ENCODE measurements around the gene B4GALT5. TPM values are rescaled to one million over a fixed set of nuclear protein-coding genes. Genes with fewer than 3 reads are reported as not detected.
A peak's percentile ranks its signal among the peaks of the same experiment; 100 is the strongest.

Gene B4GALT5
- polyA plus RNA-seq, 1 experiment = 26.7 TPM

- no peak for DNase-seq (ENCODE audit: low read depth)
- Histone ChIP-seq H3K36me3 (ENCODE audit: control insufficient read depth, insufficient read depth, low read length) (peaks cover 11% of the 10 kb centered on the region), H3K27me3 (ENCODE audit: control insufficient read depth, insufficient read depth, low read length) (no peaks in the 10 kb centered on the region), H3K4me3 (ENCODE audit: low read depth, low read length) (no peak overlapping the region)
- ChIA-PET CTCF (no interaction called here), POLR2A (no interaction called here)
- TF ChIP-seq CTCF (IDR thresholded peaks at IDR 0.05; ENCODE audit: insufficient read depth, low read depth, low read length) = no peak
These were observed 57.4 kb downstream of the B4GALT5 start for GRCh38 chr20:49656304-49656703.

GRCh38 chr20:49653925-49654434 is 59.7 kb downstream of the B4GALT5 start:
- POLR2A ChIA-PET = no interaction called here
- peaks cover 11% of the 10 kb centered on the region for H3K36me3 ChIP-seq (ENCODE audit: control insufficient read depth, insufficient read depth, low read length)
- no peak overlapping the region for H3K4me3 ChIP-seq (ENCODE audit: low read depth, low read length)
- no peaks in the 10 kb centered on the region for H3K27me3 ChIP-seq (ENCODE audit: control insufficient read depth, insufficient read depth, low read length)
- CTCF ChIA-PET = no interaction called here
- no peak for DNase-seq (ENCODE audit: low read depth)
- no peak for TF ChIP-seq CTCF (IDR thresholded peaks at IDR 0.05; ENCODE audit: insufficient read depth, low read depth, low read length)

GRCh38 chr20:49649672-49650071 is 64.0 kb downstream of the B4GALT5 start:
- TF ChIP-seq CTCF (IDR thresholded peaks at IDR 0.05; ENCODE audit: insufficient read depth, low read depth, low read length) = no peak
- ChIA-PET POLR2A (no interaction called here), CTCF (interaction anchor here (0.7 to 0.8 kb wide), 2 partner anchors 9 to 471 kb away, joined by 3 read pairs; no protein-coding TSS in a partner anchor)
- no peaks in the 10 kb centered on the region for H3K27me3 ChIP-seq (ENCODE audit: control insufficient read depth, insufficient read depth, low read length)
- H3K4me3 ChIP-seq (ENCODE audit: low read depth, low read length) = no peak overlapping the region
- no peak for DNase-seq (ENCODE audit: low read depth)
- H3K36me3 ChIP-seq (ENCODE audit: control insufficient read depth, insufficient read depth, low read length) = peaks cover 11% of the 10 kb centered on the region

GRCh38 chr20:49647550-49647949 is 66.1 kb downstream of the B4GALT5 start:
- DNase-seq (ENCODE audit: low read depth) = peak; percentile 14
- POLR2A ChIA-PET = no interaction called here
- CTCF ChIA-PET = interaction anchor here (0.7 to 1.6 kb wide), 3 partner anchors 9 to 212 kb away, joined by 3 to 6 read pairs (median 3); no protein-coding TSS in a partner anchor

GRCh38 chr20:49646528-49646927 is 67.2 kb downstream of the B4GALT5 start:
- ChIA-PET CTCF (interaction anchor here (1.0 to 1.6 kb wide), 3 partner anchors 8 to 199 kb away, joined by 3 to 6 read pairs (median 4); no protein-coding TSS in a partner anchor), POLR2A (no interaction called here)
- Histone ChIP-seq H3K4me3 (ENCODE audit: low read depth, low read length) (no peak overlapping the region), H3K36me3 (ENCODE audit: control insufficient read depth, insufficient read depth, low read length) (peaks cover 5% of the 10 kb centered on the region), H3K27me3 (ENCODE audit: control insufficient read depth, insufficient read depth, low read length) (no peaks in the 10 kb centered on the region)
- DNase-seq (ENCODE audit: low read depth) = no peak
- TF ChIP-seq CTCF (IDR thresholded peaks at IDR 0.05; ENCODE audit: insufficient read depth, low read depth, low read length) = no peak

More at GRCh38 chr20:49647550-49647949, 66.1 kb downstream of the B4GALT5 start:
- Histone ChIP-seq H3K36me3 (ENCODE audit: control insufficient read depth, insufficient read depth, low read length) (peaks cover 2% of the 10 kb centered on the region; the same call in 1 of the 2 replicates), H3K4me3 (ENCODE audit: low read depth, low read length) (no peak overlapping the region), H3K27me3 (ENCODE audit: control insufficient read depth, insufficient read depth, low read length) (no peaks in the 10 kb centered on the region)
- no peak for TF ChIP-seq CTCF (IDR thresholded peaks at IDR 0.05; ENCODE audit: insufficient read depth, low read depth, low read length)

Measured in BJ (cell line).